SH-SY5Y (cell line): ENCODE measurements around the gene BCL11A.

ENCODE experiments used
- GATA2 ChIP-seq: IDR thresholded peaks from 2 replicates; pipeline ENCODE4 v1.6.1; 2011; ENCODE audit warnings: mild to moderate bottlenecking, low read depth, low read length
- GATA3 ChIP-seq: IDR thresholded peaks from 2 replicates; pipeline ENCODE4 v1.6.1; 2011; ENCODE audit warnings: low read depth, mild to moderate bottlenecking, low read length, moderate library complexity

BCL11A gene

GRCh38 chr2:60505240-60505879 lies 48.1 kb downstream of the BCL11A start:
- TF ChIP-seq GATA3 (no peak), GATA2 (no peak)

- TF ChIP-seq GATA2 (no peak), GATA3 (no peak)
Measured at GRCh38 chr2:60504049-60504448, 49.4 kb downstream of the BCL11A start.

GRCh38 chr2:60502144-60502543 lies 51.3 kb downstream of the BCL11A start:
- no peak for TF ChIP-seq GATA3
- no peak for TF ChIP-seq GATA2

DNA sequence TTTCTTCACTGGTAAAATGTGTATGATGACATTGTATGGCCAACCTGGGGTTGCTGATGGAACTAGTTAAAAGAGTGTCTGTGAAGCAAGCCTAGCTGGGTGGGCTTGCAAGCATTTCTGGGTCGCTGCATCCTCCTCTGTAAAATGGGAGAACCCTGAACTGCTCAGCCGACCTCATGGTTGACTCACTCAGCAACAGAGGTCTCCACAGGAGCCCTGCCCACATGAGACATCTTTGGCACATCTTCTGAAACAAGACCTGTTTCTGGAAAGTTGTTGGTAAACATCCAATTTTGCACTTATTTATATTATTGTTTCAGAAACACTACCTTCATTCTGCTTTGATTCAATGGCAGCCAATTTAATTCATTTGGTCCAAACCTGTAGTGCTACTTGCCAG lies 52.6 kb downstream of the BCL11A start:
- TF ChIP-seq GATA2 = no peak
- no peak for TF ChIP-seq GATA3

DNA sequence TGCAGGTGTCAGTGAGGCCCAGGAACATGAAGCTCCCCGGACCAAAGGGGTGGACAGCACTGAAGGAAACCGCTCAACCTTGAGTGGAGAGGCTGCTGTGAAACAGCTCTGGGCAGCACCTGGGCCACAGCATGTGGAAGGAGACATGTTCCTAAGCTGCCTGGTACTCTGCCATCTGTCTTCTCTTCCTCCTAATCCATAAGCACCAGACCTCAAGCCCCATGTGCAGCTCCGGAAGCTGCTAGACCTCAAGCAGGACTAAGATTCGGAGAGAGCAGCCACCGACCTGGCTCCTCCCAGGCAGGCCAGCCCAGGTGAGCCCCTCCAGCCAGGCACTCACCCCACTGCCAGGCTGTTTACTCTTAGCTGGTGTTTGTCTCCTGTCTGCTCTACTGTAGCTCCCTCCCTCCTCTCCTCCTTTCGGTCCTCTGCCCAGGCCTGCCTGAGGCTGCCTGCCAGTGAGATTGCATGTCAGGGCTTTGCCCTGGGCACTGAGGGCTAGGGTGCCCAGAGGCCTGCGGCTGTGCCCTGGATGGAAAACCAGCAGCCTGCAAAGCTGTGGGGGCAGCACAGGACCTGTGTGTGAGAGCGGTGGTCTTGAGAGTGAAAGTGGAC lies 53.7 kb downstream of the BCL11A start:
- TF ChIP-seq GATA3 (no peak), GATA2 (no peak)

- TF ChIP-seq GATA2 = no peak
- no peak for TF ChIP-seq GATA3
Measured at GRCh38 chr2:60498816-60499429, 54.5 kb downstream of the BCL11A start.

DNA sequence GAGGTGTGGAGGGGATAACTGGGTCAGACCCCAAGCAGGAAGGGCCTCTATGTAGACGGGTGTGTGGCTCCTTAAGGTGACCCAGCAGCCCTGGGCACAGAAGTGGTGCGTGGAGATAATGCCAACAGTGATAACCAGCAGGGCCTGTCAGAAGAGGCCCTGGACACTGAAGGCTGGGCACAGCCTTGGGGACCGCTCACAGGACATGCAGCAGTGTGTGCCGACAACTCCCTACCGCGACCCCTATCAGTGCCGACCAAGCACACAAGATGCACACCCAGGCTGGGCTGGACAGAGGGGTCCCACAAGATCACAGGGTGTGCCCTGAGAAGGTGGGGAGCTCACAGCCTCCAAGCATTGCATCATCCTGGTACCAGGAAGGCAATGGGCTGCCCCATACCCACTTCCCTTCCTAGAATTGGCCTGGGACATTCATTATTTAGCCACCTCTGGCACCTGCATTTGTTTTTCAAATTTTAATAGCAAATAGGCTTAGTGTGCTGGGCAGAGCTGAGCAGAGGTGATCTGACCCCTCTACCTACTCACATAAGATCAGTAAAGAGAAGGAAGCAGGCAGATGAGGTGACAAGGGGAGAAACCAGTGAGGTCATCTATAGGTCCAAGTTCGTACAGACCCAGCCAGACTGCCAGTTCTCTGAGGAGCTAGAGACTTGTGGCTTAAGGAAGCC lies 55.2 kb downstream of the BCL11A start:
- TF ChIP-seq GATA3 = no peak
- no peak for TF ChIP-seq GATA2

DNA sequence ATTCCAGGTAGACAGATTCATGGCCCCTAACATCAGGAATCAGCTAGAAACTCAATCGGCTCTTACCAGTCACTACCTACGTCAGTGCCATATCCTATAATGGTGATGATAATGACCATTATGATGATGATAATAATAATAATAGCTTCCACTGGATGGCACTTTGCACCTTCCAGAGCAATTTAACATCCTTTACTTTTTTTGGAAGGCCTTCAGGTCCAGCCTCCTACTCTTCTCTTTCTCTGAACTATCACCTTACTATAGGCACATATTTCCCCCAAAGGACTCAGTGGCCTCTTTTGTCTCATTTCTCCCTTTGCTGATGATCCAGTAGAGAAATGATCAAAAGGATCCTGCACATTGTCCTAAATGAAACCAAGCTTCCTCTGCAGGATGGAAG lies 56.0 kb downstream of the BCL11A start:
- TF ChIP-seq GATA2 = no peak
- TF ChIP-seq GATA3 = no peak

DNA sequence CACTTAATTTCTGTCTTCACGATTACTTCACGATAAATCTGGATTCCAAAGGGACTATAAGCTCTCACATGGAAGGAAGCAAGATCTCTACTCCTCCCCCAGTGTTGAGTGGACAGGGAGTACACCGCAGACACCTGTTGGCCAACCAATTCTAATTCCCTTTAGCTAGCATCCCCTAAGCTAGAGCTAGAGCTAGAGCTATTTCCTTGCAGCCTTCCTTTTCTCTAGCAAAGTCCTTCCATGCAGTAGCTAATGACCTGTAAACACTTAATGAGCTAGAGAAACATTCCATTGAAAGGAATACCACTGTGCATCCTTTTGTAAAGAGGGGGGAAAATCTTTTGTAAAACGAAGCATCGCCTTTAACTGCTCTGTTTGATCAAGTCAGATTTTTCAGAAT lies 56.5 kb downstream of the BCL11A start:
- TF ChIP-seq GATA3 (no peak), GATA2 (no peak)

GRCh38 chr2:60496475-60496874 lies 57.0 kb downstream of the BCL11A start:
- TF ChIP-seq GATA2 (no peak), GATA3 (no peak)

DNA sequence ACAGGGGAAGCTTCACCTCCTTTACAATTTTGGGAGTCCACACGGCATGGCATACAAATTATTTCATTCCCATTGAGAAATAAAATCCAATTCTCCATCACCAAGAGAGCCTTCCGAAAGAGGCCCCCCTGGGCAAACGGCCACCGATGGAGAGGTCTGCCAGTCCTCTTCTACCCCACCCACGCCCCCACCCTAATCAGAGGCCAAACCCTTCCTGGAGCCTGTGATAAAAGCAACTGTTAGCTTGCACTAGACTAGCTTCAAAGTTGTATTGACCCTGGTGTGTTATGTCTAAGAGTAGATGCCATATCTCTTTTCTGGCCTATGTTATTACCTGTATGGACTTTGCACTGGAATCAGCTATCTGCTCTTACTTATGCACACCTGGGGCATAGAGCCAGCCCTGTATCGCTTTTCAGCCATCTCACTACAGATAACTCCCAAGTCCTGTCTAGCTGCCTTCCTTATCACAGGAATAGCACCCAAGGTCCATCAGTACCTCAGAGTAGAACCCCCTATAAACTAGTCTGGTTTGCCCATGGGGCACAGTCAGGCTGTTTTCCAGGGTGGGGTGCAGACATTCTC lies 58.3 kb downstream of the BCL11A start:
- no peak for TF ChIP-seq GATA2
- no peak for TF ChIP-seq GATA3

GRCh38 chr2:60493804-60494387 lies 59.6 kb downstream of the BCL11A start:
- no peak for TF ChIP-seq GATA2
- no peak for TF ChIP-seq GATA3

DNA sequence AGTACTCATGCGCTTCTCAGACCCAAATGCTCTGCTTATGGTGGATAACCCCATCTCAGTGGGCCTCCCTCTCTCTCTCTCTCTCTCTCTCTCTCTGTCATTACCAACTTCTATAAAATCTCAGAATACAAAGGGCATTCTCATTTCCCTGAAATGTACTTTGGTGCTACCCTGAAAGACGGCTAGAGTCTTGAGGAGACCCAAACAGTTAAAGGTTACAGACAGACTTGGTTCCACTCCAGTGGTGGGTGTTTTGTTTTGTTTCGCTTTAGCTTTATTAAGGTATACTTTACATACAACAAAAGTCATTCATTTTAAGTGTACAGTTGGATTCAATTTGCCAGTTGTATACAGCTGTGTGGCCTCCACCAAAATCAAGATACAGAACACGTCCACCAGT lies 60.9 kb downstream of the BCL11A start:
- TF ChIP-seq GATA2 (no peak), GATA3 (no peak)

DNA sequence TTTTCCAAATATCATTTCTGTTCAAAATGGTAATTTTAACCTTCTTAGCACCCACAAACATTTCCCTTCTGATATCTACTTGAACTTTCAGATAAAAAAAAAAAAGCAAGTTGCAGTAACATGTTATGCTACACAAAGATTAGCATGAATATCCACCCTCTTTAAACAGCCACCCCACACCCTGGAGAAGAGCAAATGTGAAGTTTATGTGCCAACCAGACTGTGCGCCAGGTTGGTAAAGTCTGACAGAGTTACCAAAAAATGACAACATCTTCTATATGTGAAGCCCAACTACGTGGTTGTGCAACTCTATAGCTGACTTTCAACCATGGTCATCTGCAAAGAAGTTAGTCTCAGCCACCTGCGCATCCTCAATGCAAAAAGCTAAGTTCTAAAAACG lies 62.6 kb downstream of the BCL11A start:
- no peak for TF ChIP-seq GATA2
- TF ChIP-seq GATA3 = no peak

GRCh38 chr2:60490441-60490840 lies 63.0 kb downstream of the BCL11A start:
- TF ChIP-seq GATA3 = no peak
- no peak for TF ChIP-seq GATA2
